ENCODE measurements around the gene SKP1. TPM values are rescaled to one million over a fixed set of nuclear protein-coding genes. Genes with fewer than 3 reads are reported as not detected.

SKP1 gene
- total RNA-seq, 1 experiment from 2014 or later = 348 TPM

GRCh38 chr5:134110382-134110781 lies 66.4 kb downstream of the SKP1 start:
- Mint-ChIP-seq H3K4me3 (no peak overlapping the region), H3K36me3 (ENCODE audit: insufficient read depth in 1 of 3, low read depth in 3 of 3) (no peaks in the 10 kb centered on the region; a peak in 1 of 7 replicates), H3K9me3 (no peaks in the 10 kb centered on the region; a peak in 1 of 5 replicates), H3K27me3 (ENCODE audit: low read depth) (peaks cover 63% of the 10 kb centered on the region), H3K4me1 (peaks cover 14 to 21% of the 10 kb centered on the region in 2 experiments), H3K27ac (no peak overlapping the region)
- Histone ChIP-seq H2AFZ (ENCODE audit: low read length) (no peak overlapping the region), H3K79me2 (ENCODE audit: insufficient read depth, low read length) (no peaks in the 10 kb centered on the region), H2AK5ac (ENCODE audit: insufficient read length, low read length) (no peak overlapping the region), H2BK20ac (ENCODE audit: low read depth, low read length, poor library complexity, severe bottlenecking) (no peak overlapping the region), H2BK120ac (ENCODE audit: low read depth, low read length, poor library complexity, severe bottlenecking) (no peak overlapping the region), H4K91ac (ENCODE audit: insufficient read length, low read depth, low read length) (no peak overlapping the region), H3K79me1 (ENCODE audit: insufficient read depth, low read depth, low read length, poor library complexity, severe bottlenecking) (no peaks in the 10 kb centered on the region), H3K23ac (ENCODE audit: insufficient read length, low read depth, low read length) (no peak overlapping the region), H4K5ac (ENCODE audit: insufficient read length, low read depth, low read length) (no peak overlapping the region), H3K4me1 (ENCODE audit: insufficient read depth, low read length) (no peaks in the 10 kb centered on the region), H3K9ac (ENCODE audit: extremely low read depth, insufficient read length, low read length) (no peak overlapping the region), H3K23me2 (ENCODE audit: insufficient read length, low read depth, low read length, poor library complexity, severe bottlenecking) (peaks cover 11% of the 10 kb centered on the region), H3K27ac (ENCODE audit: insufficient read length, low read depth, low read length) (no peak overlapping the region), H3K4me2 (ENCODE audit: insufficient read depth, insufficient read length, low read length) (no peak overlapping the region), H2BK5ac (ENCODE audit: insufficient read length, low read length) (no peak overlapping the region), H3K18ac (ENCODE audit: insufficient read length, low read depth, low read length) (no peak overlapping the region), H2BK15ac (ENCODE audit: low read depth, low read length) (no peak overlapping the region), H4K8ac (replicated peaks; ENCODE audit: insufficient read length, low read depth, low read length) (no peak overlapping the region), H3K56ac (ENCODE audit: insufficient read length, low read depth, low read length) (no peak overlapping the region), H2BK12ac (ENCODE audit: insufficient read length, low read depth, low read length) (no peak overlapping the region), H3T11ph (ENCODE audit: low read length) (no peak overlapping the region), H4K20me1 (ENCODE audit: control insufficient read depth, insufficient read depth, insufficient read length) (no peaks in the 10 kb centered on the region), H3K27me3 (ENCODE audit: insufficient read depth, low read length) (peaks cover 22% of the 10 kb centered on the region), H3K14ac (ENCODE audit: insufficient read depth, low read length) (no peak overlapping the region; the same call in 1 of the 2 replicates), H3K9me3 (ENCODE audit: control insufficient read depth, low read depth, low read length) (no peaks in the 10 kb centered on the region), H3K4ac (ENCODE audit: low read depth, low read length) (no peak overlapping the region)
- no CpG with 5 or more reads among the region's 10 CpGs for WGBS (ENCODE audit: extremely low coverage, insufficient read length, low lambda C conversion rate)
- no peak for TF ChIP-seq CTCF (conservative IDR thresholded peaks at IDR 0.05)
- DNase-seq = no peak
